Peyer's patch (tissue), 4 donors: ENCODE data around the gene ITPR1.

Source experiments
- POLR2A ChIP-seq, 2 donors: fragments of 450-650 bp; IDR thresholded peaks; one replicate each; pipeline ENCODE4 v1.5.1; 2017; ENCODE audit warnings: antibody characterized with exemption in 2 of 2, mild to moderate bottlenecking in 2 of 2, moderate library complexity in 2 of 2
- TF ChIP-seq, protein P1 (sequence below), 6 experiments: fragments of 450-650 bp in 4 of 6; fragments of 200-600 bp in 2 of 6; sonication (generic) in 1 of 6; IDR thresholded peaks; one replicate each; pipeline ENCODE4 v1.5.1; 2017 to 2019; ENCODE audit warnings: antibody characterized with exemption in 6 of 6, mild to moderate bottlenecking in 3 of 6, moderate library complexity in 1 of 6

DNA sequence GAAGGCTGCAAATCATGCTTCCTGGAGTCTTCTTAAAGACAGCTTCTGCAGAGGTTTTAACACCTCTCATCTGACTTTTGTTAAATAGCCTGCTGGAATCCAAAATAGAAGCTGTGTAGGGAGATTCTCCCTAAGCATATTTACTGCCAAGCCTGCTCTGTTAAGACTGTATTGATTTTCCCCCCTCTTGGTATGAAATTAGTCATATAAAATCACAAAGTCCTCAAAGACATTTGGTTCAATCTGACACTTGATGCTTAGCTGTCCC lies 94.6 kb downstream of the ITPR1 start:
- TF ChIP-seq, protein P1, sequence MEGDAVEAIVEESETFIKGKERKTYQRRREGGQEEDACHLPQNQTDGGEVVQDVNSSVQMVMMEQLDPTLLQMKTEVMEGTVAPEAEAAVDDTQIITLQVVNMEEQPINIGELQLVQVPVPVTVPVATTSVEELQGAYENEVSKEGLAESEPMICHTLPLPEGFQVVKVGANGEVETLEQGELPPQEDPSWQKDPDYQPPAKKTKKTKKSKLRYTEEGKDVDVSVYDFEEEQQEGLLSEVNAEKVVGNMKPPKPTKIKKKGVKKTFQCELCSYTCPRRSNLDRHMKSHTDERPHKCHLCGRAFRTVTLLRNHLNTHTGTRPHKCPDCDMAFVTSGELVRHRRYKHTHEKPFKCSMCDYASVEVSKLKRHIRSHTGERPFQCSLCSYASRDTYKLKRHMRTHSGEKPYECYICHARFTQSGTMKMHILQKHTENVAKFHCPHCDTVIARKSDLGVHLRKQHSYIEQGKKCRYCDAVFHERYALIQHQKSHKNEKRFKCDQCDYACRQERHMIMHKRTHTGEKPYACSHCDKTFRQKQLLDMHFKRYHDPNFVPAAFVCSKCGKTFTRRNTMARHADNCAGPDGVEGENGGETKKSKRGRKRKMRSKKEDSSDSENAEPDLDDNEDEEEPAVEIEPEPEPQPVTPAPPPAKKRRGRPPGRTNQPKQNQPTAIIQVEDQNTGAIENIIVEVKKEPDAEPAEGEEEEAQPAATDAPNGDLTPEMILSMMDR (IDR thresholded peaks at IDR 0.05), result no peak
- no peak for TF ChIP-seq POLR2A (IDR thresholded peaks at IDR 0.05)
